Vagina (tissue), 2 donors: ENCODE results near the gene HCK. TPM values are rescaled to one million over a fixed set of nuclear protein-coding genes. Genes with fewer than 3 reads are reported as not detected.

Experiments
- DNase-seq, 2 donors: peaks; one replicate each; pipeline ENCODE4 v3.0.0-alpha.2; 2017; ENCODE audit errors: extremely low spot score in 2 of 2
- H3K27ac ChIP-seq: fragments of 200-600 bp; sonication (generic); one replicate; pipeline ENCODE4 v1.5.1; 2019
- H3K27me3 ChIP-seq: fragments of 200-600 bp; sonication (generic); one replicate; pipeline ENCODE4 v1.5.1; 2019
- H3K36me3 ChIP-seq, 2 donors: fragments of 200-600 bp; sonication (generic); one replicate each; pipeline ENCODE4 v1.5.1; 2017 to 2019
- H3K4me1 ChIP-seq: fragments of 200-600 bp; sonication (generic); one replicate; pipeline ENCODE4 v1.5.1; 2019
- H3K4me3 ChIP-seq, 2 donors: fragments of 200-600 bp; sonication (generic); 1 replicate in 1 of 2; 2 replicates in 1 of 2; pipeline ENCODE4 v1.5.1; 2016 to 2019
- H3K9me3 ChIP-seq: fragments of 200-600 bp; sonication (generic); one replicate; pipeline ENCODE4 v1.5.1; 2019
- POLR2A ChIP-seq, 2 donors: fragments of 450-650 bp; IDR thresholded peaks; one replicate each; pipeline ENCODE4 v1.6.1; 2017; ENCODE audit warnings: antibody characterized with exemption in 2 of 2, mild to moderate bottlenecking in 2 of 2, moderate library complexity in 2 of 2
- POLR2AphosphoS5 ChIP-seq, 2 donors: sonication (generic); formaldehyde crosslinking; IDR thresholded peaks; one replicate each; pipeline ENCODE4 v1.9.0; 2017; ENCODE audit warnings: antibody characterized with exemption in 2 of 2, mild to moderate bottlenecking in 2 of 2, low read depth in 1 of 2; ENCODE audit not compliant: insufficient read depth in 1 of 2
- intact Hi-C: fragments of 100-400 bp; cut with DNase I; formaldehyde crosslinking; loops from one replicate; pipeline ENCODE4 v1.15.1; 2023
- total RNA-seq: library from RNA; depleted of rRNA; stranded (reverse); fragments of >200 nt; gene quantifications from one replicate; pipeline ENCODE4 v1.2.3, GENCODE V29; 2016
- TF ChIP-seq, protein P1 (sequence below), 3 experiments: fragments of 450-650 bp in 2 of 3; fragments of 200-600 bp in 1 of 3; sonication (generic) in 1 of 3; IDR thresholded peaks; one replicate each; pipeline ENCODE4 v1.5.1; 2017 to 2019; ENCODE audit warnings: antibody characterized with exemption in 3 of 3, mild to moderate bottlenecking in 2 of 3, moderate library complexity in 2 of 3

Gene HCK
- total RNA-seq, 1 donor from 2014 or later = 10.1 TPM

DNA sequence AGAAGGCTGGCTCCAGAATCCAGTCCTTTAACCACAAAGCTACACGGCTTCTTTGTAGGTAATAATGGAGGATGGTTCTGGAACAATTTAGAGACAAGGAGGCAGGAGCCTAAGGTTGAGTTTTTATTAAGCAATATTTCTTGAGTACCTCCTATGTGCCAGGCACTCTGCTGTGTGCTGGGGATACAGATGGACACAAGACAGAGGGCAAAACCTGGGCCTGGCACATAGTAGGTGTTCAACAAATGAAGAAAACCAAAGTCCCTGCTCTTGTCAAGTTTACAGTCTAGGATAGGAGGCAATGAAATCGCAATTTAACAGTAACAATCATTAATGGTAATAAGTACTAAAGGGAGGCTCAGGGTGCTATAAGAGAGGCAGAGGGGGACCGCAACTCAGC lies 24.4 kb upstream of the HCK start:
- Histone ChIP-seq H3K4me3 (no peak overlapping the region), H3K4me1 (peaks cover 7% of the 10 kb centered on the region), H3K27ac (no peak overlapping the region), H3K27me3 (peaks cover 4% of the 10 kb centered on the region), H3K36me3 (no peaks in the 10 kb centered on the region), H3K9me3 (no peaks in the 10 kb centered on the region)
- no peak for TF ChIP-seq POLR2A (IDR thresholded peaks at IDR 0.05)
- TF ChIP-seq, protein P1, sequence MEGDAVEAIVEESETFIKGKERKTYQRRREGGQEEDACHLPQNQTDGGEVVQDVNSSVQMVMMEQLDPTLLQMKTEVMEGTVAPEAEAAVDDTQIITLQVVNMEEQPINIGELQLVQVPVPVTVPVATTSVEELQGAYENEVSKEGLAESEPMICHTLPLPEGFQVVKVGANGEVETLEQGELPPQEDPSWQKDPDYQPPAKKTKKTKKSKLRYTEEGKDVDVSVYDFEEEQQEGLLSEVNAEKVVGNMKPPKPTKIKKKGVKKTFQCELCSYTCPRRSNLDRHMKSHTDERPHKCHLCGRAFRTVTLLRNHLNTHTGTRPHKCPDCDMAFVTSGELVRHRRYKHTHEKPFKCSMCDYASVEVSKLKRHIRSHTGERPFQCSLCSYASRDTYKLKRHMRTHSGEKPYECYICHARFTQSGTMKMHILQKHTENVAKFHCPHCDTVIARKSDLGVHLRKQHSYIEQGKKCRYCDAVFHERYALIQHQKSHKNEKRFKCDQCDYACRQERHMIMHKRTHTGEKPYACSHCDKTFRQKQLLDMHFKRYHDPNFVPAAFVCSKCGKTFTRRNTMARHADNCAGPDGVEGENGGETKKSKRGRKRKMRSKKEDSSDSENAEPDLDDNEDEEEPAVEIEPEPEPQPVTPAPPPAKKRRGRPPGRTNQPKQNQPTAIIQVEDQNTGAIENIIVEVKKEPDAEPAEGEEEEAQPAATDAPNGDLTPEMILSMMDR (IDR thresholded peaks at IDR 0.05) = no peak
- no peak for DNase-seq
- intact Hi-C loops = no loop called here

DNA sequence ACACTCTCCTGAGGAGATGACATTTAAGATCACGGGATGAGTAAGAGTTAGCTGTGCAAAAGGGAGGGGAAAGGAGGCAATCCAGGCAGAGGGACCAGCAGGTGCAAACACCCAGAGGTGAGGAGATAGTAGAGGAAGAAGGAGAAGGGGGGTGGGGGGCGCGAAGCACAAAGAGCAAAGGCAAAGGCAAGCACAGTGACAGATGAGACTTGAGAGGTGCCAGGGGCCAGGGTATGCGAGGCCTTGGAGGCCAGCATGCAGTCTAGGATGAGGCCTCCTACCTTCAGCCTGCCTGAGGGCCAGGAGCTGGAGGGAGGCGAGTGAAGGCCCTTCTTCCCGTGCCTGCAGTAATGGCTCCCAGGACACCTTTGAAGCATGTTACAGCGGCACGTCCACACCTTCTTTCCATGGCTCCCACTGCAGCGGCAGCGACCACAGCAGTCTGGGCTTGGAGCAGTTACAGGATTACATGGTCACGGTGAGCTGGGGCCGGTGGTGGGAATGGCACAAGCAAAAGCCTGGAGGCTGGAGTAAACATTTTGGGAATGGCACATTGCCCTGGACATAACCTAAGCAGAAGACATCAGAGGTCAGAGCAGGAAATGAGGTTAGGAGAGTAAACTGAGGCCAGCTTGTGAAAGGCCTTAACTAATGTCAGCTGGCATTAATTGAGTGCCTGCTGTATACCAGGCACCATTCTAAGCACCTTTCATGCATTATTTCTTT lies 23.2 kb upstream of the HCK start:
- H3K4me1 ChIP-seq = peaks cover 7% of the 10 kb centered on the region
- TF ChIP-seq POLR2A (IDR thresholded peaks at IDR 0.05) = no peak
- TF ChIP-seq, protein P1 (IDR thresholded peaks at IDR 0.05) = no peak
- TF ChIP-seq POLR2AphosphoS5 (IDR thresholded peaks at IDR 0.05; ENCODE audit: insufficient read depth in 1 of 2, low read depth in 1 of 2) = no peak
- no peak for DNase-seq
- intact Hi-C loops = no loop called here
- peaks cover 4% of the 10 kb centered on the region for H3K27me3 ChIP-seq
- H3K4me3 ChIP-seq = no peak overlapping the region
- no peak overlapping the region for H3K27ac ChIP-seq
- no peaks in the 10 kb centered on the region for H3K36me3 ChIP-seq
- no peaks in the 10 kb centered on the region for H3K9me3 ChIP-seq

DNA sequence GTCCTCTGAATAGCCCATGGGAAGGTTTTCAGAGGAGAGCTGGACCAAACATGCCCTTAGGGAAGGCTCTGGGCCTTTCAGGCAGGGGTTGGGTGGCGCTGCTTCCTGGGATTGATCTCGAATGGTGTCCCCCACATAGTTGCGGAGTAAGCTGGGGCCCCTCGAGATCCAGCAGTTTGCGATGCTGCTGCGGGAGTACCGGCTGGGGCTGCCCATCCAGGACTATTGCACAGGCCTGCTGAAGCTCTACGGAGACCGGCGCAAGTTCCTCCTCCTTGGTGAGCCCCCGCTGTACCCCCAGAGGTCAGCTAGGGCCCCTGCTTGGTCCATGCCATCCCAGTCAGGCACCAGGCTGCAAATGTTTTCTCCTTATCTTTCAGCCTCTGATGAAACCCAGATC lies 22.5 kb upstream of the HCK start:
- Histone ChIP-seq H3K4me1 (peaks cover 7% of the 10 kb centered on the region), H3K4me3 (no peak overlapping the region), H3K36me3 (no peaks in the 10 kb centered on the region), H3K27me3 (peaks cover 4% of the 10 kb centered on the region), H3K9me3 (no peaks in the 10 kb centered on the region), H3K27ac (no peak overlapping the region)
- TF ChIP-seq, protein P1 (IDR thresholded peaks at IDR 0.05) = no peak
- no peak for TF ChIP-seq POLR2AphosphoS5 (IDR thresholded peaks at IDR 0.05; ENCODE audit: insufficient read depth in 1 of 2, low read depth in 1 of 2)
- TF ChIP-seq POLR2A (IDR thresholded peaks at IDR 0.05) = no peak
- intact Hi-C loops = no loop called here
- no peak for DNase-seq

DNA sequence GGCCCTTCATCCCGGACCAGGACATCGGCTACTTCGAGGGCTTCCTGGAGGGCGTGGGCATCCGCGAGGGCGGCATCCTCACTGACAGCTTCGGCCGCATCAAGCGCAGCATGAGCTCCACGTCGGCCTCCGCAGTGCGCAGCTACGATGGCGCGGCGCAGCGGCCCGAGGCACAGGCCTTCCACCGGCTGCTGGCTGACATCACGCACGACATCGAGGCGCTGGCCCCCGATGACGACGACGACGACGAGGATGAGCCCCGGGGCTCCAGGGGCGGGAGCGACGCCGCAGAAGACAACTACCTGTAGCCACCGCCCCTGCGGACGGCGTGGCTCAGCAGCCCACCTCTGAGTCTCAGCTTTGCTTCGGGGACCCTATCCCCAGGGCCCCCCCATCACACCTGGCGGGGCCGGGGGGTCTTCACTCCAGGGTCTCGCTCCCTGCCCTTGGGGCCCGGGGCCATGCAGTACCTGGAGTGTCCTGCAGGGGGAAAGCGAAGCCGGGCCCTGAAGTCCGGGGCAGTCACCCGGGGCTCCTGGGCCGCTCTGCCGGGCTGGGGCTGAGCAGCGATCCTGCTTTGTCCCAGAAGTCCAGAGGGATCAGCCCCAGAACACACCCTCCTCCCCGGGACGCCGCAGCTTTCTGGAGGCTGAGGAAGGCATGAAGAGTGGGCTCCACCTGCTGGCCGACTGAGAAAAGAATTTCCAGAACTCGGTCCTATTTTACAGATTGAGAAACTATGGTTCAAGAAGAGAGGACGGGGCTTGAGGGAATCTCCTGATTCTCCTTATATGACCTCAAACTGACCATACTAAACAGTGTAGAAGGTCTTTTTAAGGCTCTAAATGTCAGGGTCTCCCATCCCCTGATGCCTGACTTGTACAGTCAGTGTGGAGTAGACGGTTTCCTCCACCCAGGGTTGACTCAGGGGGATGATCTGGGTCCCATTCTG lies 20.8 kb upstream of the HCK start:
- H3K27me3 ChIP-seq = peaks cover 4% of the 10 kb centered on the region
- intact Hi-C loops = loop anchor here (10.0 kb wide), 2 partner anchors 176 to 206 kb away; no protein-coding TSS in a partner anchor
- peaks cover 7% of the 10 kb centered on the region for H3K4me1 ChIP-seq
- peak overlapping the region; percentile 2 to 13 for H3K4me3 ChIP-seq
- no peak for DNase-seq
- peak in 1 of 2 donors; percentile 41 for TF ChIP-seq POLR2AphosphoS5 (IDR thresholded peaks at IDR 0.05; ENCODE audit: insufficient read depth in 1 of 2, low read depth in 1 of 2)
- no peak for TF ChIP-seq POLR2A (IDR thresholded peaks at IDR 0.05)
- TF ChIP-seq, protein P1 (IDR thresholded peaks at IDR 0.05) = peak; percentile 68 to 80 (median 79)
- no peaks in the 10 kb centered on the region for H3K9me3 ChIP-seq
- no peaks in the 10 kb centered on the region for H3K36me3 ChIP-seq
- H3K27ac ChIP-seq = no peak overlapping the region
